ENCODE data around the gene SMC1B.

DNA sequence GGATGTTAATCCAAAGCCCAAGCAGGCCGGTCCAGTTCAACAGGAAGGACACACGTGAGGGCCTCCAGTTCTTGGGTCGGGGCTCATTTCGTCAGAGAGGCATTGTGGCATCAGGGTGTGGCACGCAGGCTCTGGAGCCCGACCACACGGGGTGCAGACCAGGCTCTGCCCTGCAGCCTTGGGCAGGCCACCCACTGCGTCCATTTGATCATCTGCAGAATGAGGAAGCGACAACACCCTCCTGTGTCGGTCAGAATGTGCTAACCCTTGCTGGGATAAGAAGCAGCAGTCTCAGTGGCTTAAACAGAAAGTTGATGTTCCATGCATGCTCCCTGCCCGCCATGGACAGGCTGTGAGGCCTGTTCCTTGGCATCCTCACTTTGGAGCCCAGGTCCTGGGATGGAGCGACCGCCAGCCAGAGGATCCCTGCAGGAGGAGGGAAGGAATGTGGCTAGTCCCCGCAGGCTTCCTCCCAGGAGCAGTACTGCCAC is 10.9 kb upstream of the SMC1B start:
- no peak for TF ChIP-seq POLR2AphosphoS5 (IDR thresholded peaks at IDR 0.05; ENCODE audit: low read depth)
- TF ChIP-seq, protein P1, sequence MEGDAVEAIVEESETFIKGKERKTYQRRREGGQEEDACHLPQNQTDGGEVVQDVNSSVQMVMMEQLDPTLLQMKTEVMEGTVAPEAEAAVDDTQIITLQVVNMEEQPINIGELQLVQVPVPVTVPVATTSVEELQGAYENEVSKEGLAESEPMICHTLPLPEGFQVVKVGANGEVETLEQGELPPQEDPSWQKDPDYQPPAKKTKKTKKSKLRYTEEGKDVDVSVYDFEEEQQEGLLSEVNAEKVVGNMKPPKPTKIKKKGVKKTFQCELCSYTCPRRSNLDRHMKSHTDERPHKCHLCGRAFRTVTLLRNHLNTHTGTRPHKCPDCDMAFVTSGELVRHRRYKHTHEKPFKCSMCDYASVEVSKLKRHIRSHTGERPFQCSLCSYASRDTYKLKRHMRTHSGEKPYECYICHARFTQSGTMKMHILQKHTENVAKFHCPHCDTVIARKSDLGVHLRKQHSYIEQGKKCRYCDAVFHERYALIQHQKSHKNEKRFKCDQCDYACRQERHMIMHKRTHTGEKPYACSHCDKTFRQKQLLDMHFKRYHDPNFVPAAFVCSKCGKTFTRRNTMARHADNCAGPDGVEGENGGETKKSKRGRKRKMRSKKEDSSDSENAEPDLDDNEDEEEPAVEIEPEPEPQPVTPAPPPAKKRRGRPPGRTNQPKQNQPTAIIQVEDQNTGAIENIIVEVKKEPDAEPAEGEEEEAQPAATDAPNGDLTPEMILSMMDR (conservative IDR thresholded peaks at IDR 0.05; ENCODE audit: low read depth in 2 of 2) = no peak
